Erythroblast (primary cell): ENCODE data around the gene MDH1.
A peak's percentile ranks its signal among the peaks of the same experiment; 100 is the strongest.
"Not testable (repeated sequence)": the region's sequence is repeated elsewhere in the genome, so short reads cannot be mapped to it uniquely, and the experiment has no call there.

ENCODE experiments used
- DNase-seq, 2 experiments: peaks; one replicate each; lab custom pipeline; 2025; lab: John Stamatoyannopoulos, UW
- GATA1 ChIP-seq: IDR thresholded peaks from 2 replicates; pipeline ENCODE4 v1.6.1; 2011; ENCODE audit warnings: low read depth, mild to moderate bottlenecking, control low read depth, low read length, moderate library complexity
- POLR2A ChIP-seq: IDR thresholded peaks from 2 replicates; pipeline ENCODE4 v1.6.1; 2011; ENCODE audit warnings: mild to moderate bottlenecking, low read length

The MDH1 gene

GRCh38 chr2:63588385-63589147, at the start of gene MDH1, which contains the start of gene WDPCP:
MDH1 (plus strand) TSS chr2:63588963; CDS start chr2:63589044, 81 bp downstream.
WDPCP (minus strand) TSS chr2:63588477; CDS start chr2:63588271, 206 bp downstream.
- peak; percentile 97 to 98 for DNase-seq
- TF ChIP-seq GATA1, result no peak
- TF ChIP-seq POLR2A, result peak; percentile 88

GRCh38 chr2:63539416-63540162, 49.2 kb upstream of the MDH1 start:
- TF ChIP-seq GATA1, result no peak
- no peak for TF ChIP-seq POLR2A
- DNase-seq, result no peak

DNA sequence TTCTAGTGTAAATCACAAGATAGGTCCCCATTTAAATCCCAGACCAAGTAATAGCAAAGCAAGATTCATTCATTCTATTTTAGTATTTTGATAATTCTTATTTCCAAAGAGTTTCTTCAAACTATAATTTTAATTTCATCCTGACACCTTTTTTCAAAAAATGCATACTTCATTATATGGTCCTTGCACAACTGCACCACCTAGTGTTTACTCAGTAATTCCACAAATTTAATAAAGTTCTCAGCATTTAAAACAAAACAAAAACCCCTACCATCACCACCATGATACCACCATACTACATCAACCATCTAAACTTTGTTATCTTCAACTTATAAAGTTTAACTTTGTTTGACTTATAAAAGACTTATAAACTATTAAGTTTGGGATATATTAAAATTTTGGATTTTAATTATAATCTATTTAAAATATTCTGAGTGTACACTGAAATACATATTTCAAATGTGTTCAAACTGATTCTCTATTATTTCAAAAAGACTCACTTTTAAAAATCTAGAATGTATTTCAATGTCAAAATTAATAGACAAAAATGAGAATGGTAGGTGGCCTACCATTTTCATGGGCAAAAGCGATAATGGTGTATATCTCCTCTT, 44.6 kb upstream of the MDH1 start:
- peak; percentile 11 to 23 for DNase-seq

DNA sequence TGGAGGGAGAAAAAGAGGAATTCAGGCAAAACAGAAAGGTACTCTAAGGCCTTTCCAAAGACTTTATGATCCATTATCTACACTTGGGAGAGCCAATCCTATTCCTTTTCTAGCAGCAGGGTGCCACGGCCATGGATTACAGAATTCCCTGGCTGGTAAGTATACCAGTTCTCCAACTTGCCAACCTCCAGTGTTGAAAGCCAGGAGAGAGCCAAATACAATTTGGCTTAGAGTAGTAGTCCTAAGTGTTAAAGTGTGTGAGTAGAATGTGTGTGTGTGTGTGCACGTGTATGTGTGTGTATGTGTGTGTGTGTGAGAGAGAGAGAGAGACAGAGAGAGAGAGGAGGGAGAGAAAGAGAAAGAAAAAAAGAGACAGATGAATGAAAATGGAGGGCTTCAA, 43.7 kb upstream of the MDH1 start:
- DNase-seq, result no peak
- TF ChIP-seq POLR2A (no peak), GATA1 (no peak)

More for the DNA sequence above, 44.6 kb upstream of the MDH1 start:
- TF ChIP-seq POLR2A, result no peak
- TF ChIP-seq GATA1, result no peak

- DNase-seq, result no peak
- TF ChIP-seq GATA1 (no peak), POLR2A (no peak)
These were observed 35.7 kb upstream of the MDH1 start for GRCh38 chr2:63553049-63553448.

DNA sequence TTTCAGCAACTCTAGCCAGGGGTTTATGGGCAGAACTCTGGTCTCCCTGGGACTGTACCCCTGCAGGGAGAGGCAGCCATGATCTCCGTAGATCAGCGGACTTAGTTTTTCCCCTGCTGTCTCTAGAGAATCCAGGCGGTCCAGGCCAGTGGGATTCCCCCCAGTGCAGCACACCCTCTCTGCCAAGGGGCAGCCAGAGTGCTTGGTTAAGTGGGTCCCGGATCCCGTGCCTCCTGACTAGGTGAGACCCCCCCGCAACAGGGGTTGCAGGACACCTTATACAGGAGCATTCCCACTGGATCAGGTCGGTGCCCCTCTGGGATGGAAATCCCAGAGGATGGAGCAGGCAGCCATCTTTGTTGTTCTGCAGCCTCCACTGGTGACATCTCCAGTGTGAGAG, 33.5 kb upstream of the MDH1 start:
- DNase-seq, result no peak
- TF ChIP-seq GATA1, result no peak
- no peak for TF ChIP-seq POLR2A

DNA sequence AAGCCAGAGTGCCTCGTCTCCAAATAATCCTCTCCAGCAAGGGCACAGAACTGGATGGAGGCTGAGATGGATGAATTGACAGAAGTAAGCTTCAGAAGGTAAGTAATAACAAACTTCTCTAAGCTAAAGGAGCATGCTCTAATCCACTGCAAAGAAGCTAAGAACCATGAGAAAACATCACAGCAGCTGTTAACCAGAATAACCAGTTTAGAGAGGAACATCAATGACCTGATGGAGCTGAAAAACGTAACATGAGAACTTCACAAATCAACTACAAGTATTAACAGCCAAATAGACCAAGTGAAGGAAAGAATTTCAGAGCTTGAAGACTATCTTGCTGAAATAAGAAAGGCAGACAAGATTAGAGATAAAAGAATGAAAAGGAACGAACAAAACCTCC, 32.8 kb upstream of the MDH1 start:
- TF ChIP-seq POLR2A (no peak), GATA1 (no peak)
- DNase-seq, result no peak

- DNase-seq, result not testable (repeated sequence)
These were observed 30.9 kb upstream of the MDH1 start for GRCh38 chr2:63557819-63558218.

- DNase-seq, result not testable (repeated sequence)
These were observed 29.8 kb upstream of the MDH1 start for GRCh38 chr2:63558922-63559321.

DNA sequence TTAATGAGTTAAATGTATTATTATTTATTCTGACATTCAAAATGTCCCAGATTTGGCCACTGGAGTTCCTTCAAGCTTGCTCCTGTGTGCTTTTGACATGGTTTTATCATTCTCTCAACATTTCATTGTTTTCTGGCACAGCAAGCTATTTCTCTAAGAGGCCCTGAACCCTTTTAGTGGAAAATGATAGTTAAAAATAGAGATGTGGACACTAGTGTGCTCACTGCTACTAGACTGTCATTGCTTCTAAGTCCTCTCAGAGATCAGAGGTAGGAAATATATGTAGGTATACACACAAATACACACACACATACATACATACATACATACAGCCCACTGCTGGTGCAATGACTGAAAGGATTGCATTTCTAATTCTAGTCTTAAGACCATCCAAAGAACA, 26.0 kb upstream of the MDH1 start:
- TF ChIP-seq GATA1 (no peak), POLR2A (no peak)
- DNase-seq, result no peak

GRCh38 chr2:63569740-63570139, 19.0 kb upstream of the MDH1 start:
- no peak for DNase-seq
- TF ChIP-seq GATA1 (no peak), POLR2A (no peak)

DNA sequence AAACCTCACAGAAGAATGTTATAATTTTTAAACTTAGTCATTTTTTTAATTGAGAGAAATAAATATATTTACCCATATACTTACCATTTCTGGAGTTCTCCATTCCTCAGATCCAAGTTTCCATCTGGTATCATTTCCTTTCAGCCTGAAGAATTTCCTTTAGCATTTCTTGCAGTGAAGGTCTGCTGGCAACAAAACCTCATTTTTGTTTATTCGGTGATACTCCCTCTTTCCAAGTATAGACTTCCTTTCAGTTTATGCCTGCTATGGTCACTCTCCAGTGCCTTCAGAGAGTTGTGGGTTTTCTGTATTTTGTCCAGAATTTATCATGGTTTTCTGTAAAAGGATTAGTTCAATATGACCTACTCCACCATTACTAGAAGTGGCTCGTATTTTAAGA, 17.5 kb upstream of the MDH1 start:
- no peak for TF ChIP-seq GATA1
- no peak for TF ChIP-seq POLR2A
- DNase-seq, result no peak

DNA sequence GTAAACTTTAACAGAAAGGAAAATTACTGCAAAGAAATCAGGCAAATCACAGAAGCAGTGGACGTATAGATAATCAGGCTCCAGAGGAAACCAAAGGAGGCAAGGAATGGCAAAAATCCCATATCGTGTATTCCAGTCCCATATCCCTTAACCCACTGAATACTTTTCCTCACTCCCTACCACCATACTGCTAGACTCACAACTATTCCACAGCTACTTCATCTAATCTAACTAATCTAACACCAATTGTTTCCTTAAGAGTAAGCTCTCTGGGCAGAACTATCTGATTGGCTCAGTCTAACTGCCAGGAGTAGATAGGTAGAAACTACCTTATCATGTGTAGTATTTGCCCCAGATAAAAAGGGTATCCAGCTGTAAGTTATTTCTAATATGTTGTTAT, 16.8 kb upstream of the MDH1 start:
- no peak for TF ChIP-seq POLR2A
- TF ChIP-seq GATA1, result no peak
- peak in 1 of 2 experiments; percentile 19 for DNase-seq

GRCh38 chr2:63573026-63573425, 15.7 kb upstream of the MDH1 start:
- not testable (repeated sequence) for DNase-seq

DNA sequence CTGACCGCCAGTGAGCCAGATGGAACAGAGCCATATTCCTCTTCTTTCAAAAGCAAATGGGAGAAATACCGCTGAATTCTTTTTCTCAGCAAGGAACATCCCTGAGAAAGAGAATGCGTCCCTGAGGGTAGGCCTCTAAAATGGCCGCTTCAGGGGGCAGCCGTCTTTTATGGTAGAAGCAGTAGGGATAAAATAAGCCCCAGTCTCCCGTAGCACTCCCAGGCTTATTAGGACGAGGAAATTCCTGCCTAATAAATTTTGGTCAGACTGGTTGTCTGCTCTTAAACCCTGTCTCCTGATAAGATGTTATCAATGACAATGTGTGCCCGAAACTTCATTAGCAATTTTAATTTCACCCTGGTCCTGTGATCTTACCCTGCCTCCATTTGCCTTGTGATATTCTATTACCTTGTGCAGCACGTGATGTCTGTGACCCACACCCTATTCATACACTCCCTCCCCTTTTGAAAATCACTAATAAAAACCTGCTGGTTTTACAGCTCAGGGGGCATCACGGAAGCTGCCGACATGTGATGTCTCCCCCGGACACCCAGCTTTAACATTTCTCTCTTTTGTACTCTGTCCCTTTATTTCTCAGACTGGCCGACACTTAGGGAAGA, 14.9 kb upstream of the MDH1 start:
- DNase-seq, result not testable (repeated sequence)
